ENCODE results near the gene TLR3.
"Not testable (repeated sequence)": the region's sequence is repeated elsewhere in the genome, so short reads cannot be mapped to it uniquely, and the experiment has no call there.

Gene TLR3

GRCh38 chr4:186047501-186047900 lies 21.5 kb upstream of the TLR3 start:
- not testable (repeated sequence) for DNase-seq (ENCODE audit: low spot score)

GRCh38 chr4:186050135-186050534 lies 18.8 kb upstream of the TLR3 start:
- not testable (repeated sequence) for DNase-seq (ENCODE audit: low spot score)

GRCh38 chr4:186051096-186051495 lies 17.9 kb upstream of the TLR3 start:
- no peak for DNase-seq (ENCODE audit: low spot score)

- DNase-seq (ENCODE audit: low spot score), result no peak
These were observed 10.5 kb upstream of the TLR3 start for GRCh38 chr4:186058253-186058979.

- no peak for DNase-seq (ENCODE audit: low spot score)
These were observed 10.0 kb upstream of the TLR3 start for GRCh38 chr4:186058980-186059316.

- no peak for DNase-seq (ENCODE audit: low spot score)
These were observed 7.0 kb upstream of the TLR3 start for GRCh38 chr4:186061921-186062320.

DNA sequence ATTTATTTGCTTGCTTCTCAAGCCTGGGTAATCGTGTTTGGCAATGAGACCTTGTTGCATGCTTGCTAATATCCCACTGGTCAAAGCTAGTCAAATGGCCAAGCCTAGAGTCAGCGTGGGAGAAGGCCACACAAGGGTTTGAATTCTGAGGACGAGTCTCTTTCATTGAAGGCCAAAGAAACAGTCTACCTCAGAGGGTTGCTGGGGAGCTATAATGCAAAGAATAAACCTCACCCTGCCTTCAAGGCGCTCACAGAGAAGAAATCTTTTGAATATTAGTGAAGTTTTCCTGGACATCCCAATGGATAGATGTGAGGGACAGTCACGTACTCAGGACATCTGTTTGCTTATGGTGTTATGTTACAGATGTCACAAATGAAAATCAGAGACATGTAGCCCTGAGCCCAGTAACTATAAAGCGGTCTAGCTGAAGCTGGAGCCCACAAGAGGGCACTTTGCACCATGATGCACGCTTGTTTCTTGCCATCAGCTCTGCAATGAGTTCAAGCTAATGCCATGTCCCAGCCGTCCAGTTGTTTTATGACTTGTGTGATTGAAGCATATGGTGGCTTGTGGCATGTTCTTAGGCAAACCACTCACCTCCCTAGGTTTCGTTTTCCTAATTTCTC lies 1.1 kb upstream of the TLR3 start:
- peak; percentile 73 for DNase-seq (ENCODE audit: low spot score)

DNA sequence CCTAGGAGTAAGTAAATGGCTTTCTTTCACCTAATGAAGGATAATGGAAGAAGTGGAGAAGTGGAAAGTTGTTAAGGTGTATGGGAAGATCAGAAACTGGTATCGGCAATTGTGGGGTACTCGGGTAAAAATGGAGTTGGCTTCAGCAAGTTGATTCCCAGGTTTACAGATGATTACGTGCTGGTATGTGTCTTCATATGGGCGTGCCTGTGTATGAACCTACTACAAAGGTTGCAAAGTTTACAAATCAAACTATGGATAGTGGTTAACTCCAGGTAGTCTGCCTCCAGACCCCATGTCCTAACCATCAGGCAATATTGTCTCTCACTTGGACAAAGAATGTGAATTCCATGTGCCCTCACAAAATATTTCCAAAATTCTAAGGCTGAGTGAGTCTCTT lies 773 bp downstream of the TLR3 start:
- no peak for DNase-seq (ENCODE audit: low spot score)

DNA sequence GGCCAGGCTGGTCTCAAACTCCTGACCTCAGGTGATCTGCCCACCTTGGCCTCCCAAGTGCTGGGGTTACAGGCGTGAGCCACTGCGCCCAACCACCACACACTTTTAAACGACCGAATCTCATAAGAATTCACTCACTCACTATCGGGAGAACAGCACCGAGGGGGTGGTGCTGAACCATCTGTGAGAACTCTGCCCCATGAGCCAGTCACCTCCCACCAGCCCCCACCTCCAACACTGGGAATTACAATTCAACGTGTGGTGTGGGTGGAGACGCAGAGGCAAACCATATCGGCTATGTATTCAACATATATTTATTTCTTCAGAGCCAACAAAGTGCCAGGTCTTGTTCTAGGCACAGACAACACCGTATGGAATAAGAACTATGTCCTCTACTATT lies 3.6 kb downstream of the TLR3 start:
- DNase-seq (ENCODE audit: low spot score), result no peak

DNA sequence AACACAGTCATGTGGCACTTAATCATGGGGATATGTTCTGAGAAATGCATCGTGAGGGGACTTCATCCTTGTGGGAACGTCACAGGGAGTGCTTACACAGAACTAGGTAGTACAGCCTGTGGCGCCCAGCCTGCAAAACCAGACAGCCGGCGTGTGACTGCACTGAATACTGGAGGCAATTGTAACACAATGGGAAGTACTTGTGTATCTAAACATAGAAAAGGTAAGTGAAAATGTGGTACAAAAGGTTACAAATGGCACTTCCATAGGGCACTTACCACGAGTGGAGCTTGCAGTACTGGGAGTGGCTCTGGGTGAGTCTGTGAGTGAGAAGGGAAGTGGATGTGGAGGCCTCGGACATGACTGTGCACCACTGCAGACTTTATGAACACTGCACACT lies 5.2 kb downstream of the TLR3 start:
- no peak for DNase-seq (ENCODE audit: low spot score)

- no peak for DNase-seq (ENCODE audit: low spot score)
These were observed 10.2 kb downstream of the TLR3 start for GRCh38 chr4:186078981-186079638.

- DNase-seq (ENCODE audit: low spot score), result no peak
These were observed 10.7 kb downstream of the TLR3 start for GRCh38 chr4:186079694-186080093.

GRCh38 chr4:186081202-186081807 lies 12.3 kb downstream of the TLR3 start:
- DNase-seq (ENCODE audit: low spot score), result no peak

GRCh38 chr4:186082221-186082620 lies 13.3 kb downstream of the TLR3 start:
- DNase-seq (ENCODE audit: low spot score), result no peak

- no peak for DNase-seq (ENCODE audit: low spot score)
These were observed 19.6 kb downstream of the TLR3 start for GRCh38 chr4:186088523-186088922.

DNA sequence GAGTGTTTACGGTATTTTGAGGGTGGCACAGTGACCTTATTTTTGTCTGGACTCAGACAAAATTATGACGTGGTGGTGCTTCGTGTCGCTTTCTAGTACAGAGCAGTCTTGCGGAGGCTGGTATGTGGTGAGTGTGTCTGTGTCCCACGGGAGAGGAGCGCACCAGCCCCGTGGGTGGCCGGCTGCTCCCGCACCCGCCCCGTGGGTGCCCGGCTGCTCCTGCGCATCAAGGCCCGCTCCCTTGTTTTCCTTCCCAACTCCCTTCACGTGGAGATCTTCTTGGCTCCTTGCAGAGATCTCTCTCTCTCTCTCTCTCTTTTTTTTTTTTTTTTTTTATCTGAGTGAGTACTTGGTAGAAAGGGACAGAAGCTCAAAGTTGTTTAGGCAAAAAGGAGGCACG lies 23.3 kb downstream of the TLR3 start:
- no peak for DNase-seq (ENCODE audit: low spot score)

- peak; percentile 5 for DNase-seq (ENCODE audit: low spot score)
These were observed 26.4 kb downstream of the TLR3 start for GRCh38 chr4:186095406-186095805.

DNA sequence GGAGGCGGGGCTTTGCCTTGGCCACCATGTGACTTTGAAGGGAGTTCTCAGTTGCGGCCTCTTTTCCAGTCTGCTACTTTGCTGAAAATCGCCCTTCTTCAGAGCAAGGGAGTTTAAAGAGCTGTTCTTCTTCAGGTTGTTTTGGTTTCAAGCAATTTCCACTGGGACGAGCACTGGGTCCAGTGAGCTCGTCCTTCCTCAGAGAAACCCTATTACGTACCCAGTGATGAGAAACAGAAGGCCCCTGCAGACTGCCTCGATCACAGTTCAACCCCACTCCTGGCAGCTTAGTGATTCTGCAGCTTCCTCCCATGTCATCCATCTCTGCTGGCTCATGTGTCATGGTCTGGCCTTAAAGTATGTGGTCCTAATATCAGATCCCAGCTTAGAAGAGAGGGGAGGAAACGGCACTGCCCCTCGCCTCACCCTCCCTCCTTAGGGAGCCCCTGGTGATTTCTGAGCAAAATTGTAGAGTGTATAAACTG lies 27.8 kb downstream of the TLR3 start:
- no peak for DNase-seq (ENCODE audit: low spot score)

DNA sequence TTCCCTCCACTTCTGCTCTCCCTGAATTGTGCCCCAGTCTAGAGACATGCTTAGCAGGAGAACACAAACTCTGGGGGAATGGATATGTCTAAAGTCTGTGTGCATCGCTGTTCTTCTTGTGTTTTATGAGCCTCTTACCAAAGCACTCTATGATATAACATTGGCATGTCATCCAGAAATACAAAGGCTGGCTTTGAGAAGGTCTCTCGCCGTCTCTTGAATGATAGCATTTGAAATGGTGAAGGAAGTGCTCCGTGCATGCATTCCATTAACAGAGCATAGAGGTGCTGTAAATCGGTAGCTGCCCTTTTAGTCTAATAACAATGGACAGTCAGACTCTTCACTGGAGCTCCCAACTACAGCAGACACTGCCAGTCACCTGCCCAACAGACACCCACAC lies 28.4 kb downstream of the TLR3 start:
- DNase-seq (ENCODE audit: low spot score), result no peak

GRCh38 chr4:186102931-186103330 lies 34.0 kb downstream of the TLR3 start:
- no peak for DNase-seq (ENCODE audit: low spot score)

GRCh38 chr4:186104114-186104889 lies 35.3 kb downstream of the TLR3 start, which contains the start of gene FAM149A:
TSS of gene FAM149A (plus strand) at chr4:186104704.
- DNase-seq (ENCODE audit: low spot score), result no peak

Measured in RKO (cell line).